SJSA1 (cell line): Measurements from ENCODE around the gene ZNF467. TPM values are rescaled to one million over a fixed set of nuclear protein-coding genes. Genes with fewer than 3 reads are reported as not detected.

Source experiments
- DNase-seq, 2 experiments: peaks; one replicate each; pipeline ENCODE4 v3.0.0-alpha.2; 2015 to 2020; ENCODE audit warnings: low spot score in 2 of 2, low read depth in 1 of 2
- H3K27ac ChIP-seq: fragments of 250-450 bp; sonication (Bioruptor Pico); 2 replicates; pipeline ENCODE4 v1.5.1; 2020; ENCODE audit warnings: mild to moderate bottlenecking, moderate library complexity
- H3K27me3 ChIP-seq: fragments of 250-450 bp; sonication (Bioruptor Pico); replicated peaks from 2 replicates; pipeline ENCODE4 v1.5.1; 2020; ENCODE audit warnings: mild to moderate bottlenecking, moderate library complexity
- H3K36me3 ChIP-seq: fragments of 250-450 bp; sonication (Bioruptor Pico); 2 replicates; pipeline ENCODE4 v1.5.1; 2020; ENCODE audit warnings: mild to moderate bottlenecking
- H3K4me1 ChIP-seq: fragments of 250-450 bp; sonication (Bioruptor Pico); replicated peaks from 2 replicates; pipeline ENCODE4 v1.6.1; 2021; ENCODE audit warnings: mild to moderate bottlenecking
- H3K4me3 ChIP-seq: fragments of 250-450 bp; sonication (Bioruptor Pico); 2 replicates; pipeline ENCODE4 v1.5.1; 2020; ENCODE audit warnings: mild to moderate bottlenecking
- H3K9me3 ChIP-seq: fragments of 250-450 bp; sonication (Bioruptor Pico); replicated peaks from 2 replicates; pipeline ENCODE4 v1.5.1; 2020; ENCODE audit warnings: mild to moderate bottlenecking
- total RNA-seq: library from RNA; depleted of rRNA; stranded (reverse); fragments of >200 nt; shearing (Covaris generic); gene quantifications from 2 replicates; pipeline ENCODE4 v1.2.3, GENCODE V29; 2014

ZNF467 gene
- total RNA-seq, 1 experiment from 2014 or later, result not detected

DNA sequence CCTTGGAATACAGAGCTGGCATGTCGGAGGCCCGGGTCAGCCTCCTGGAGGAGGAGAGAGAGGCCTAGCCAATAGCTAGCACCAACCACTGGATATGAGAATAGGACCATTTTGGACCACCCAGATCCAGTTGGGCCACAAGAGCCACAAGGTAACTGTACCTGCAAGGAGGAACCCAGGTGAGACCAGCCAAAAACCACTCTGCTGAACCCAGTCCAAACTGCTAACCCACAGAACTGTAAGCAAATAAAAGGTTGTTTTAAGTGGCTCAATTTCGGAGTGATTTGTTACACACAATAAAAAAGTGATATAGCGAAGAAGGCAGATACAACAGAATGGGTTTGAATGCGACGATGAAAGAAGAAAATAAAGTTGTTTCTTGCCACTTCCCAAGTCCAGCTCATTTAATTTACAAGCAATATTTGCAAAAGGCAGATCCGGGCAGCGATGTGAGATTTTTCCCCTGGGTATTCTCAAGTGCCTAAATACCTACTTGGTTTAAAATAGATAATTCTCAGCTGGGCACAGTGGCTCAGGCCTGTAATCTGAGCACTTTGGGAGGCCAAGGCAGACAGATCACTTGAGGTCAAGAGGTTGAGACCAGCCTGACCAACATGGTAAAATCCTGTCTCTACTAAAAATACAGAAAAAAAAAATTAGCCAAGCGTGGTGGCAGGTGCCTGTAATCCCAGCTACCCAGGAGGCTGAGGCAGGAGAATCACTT is 23.1 kb downstream of the ZNF467 start:
- H3K27me3 ChIP-seq, result no peaks in the 10 kb centered on the region; the same call in none of the 2 replicates
- no peak for DNase-seq
- no peak overlapping the region for H3K27ac ChIP-seq
- no peaks in the 10 kb centered on the region for H3K9me3 ChIP-seq
- H3K4me3 ChIP-seq, result no peak overlapping the region
- H3K4me1 ChIP-seq, result no peaks in the 10 kb centered on the region
- H3K36me3 ChIP-seq, result no peaks in the 10 kb centered on the region

DNA sequence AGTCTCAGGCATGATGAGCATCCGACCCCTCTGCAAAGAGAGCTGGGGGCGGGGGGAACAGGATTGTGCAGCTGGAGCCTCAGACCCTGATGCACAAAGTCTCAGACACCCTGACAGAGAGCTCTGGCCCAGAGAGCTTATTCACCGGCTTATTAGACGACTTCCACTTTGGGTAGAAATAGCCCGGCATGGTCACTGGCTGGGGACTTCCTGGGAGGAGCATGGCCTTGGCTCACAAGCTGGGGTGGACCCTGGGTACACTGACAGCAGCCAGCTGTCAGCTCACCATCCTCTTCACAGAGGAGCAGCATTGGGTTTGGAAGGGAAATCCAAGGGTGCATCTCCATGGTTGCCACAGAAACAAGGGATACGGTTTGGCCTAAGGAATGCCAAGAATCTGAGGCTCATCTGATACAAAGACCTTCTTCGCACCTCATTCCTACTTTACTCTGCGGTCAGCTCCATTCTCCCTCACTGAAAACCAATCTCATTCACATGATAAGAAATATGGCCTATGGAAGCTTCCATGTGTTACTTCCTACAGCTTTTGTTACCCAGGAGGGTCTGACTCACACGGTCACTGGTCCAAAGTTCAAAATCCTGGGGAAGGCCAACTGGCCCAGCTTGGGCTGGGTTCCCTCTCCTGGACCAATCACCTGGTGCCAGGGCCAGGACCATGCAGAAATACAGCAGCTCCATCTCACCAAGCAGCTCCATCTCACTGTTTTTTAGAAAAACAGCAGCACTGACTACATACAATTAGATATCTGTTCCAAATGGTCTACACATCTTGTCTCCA is 25.1 kb downstream of the ZNF467 start:
- peaks cover 9% of the 10 kb centered on the region for H3K27me3 ChIP-seq
- H3K4me1 ChIP-seq, result no peaks in the 10 kb centered on the region
- no peak overlapping the region for H3K27ac ChIP-seq
- H3K9me3 ChIP-seq, result no peaks in the 10 kb centered on the region
- H3K36me3 ChIP-seq, result no peaks in the 10 kb centered on the region
- H3K4me3 ChIP-seq, result no peak overlapping the region
- DNase-seq, result no peak

DNA sequence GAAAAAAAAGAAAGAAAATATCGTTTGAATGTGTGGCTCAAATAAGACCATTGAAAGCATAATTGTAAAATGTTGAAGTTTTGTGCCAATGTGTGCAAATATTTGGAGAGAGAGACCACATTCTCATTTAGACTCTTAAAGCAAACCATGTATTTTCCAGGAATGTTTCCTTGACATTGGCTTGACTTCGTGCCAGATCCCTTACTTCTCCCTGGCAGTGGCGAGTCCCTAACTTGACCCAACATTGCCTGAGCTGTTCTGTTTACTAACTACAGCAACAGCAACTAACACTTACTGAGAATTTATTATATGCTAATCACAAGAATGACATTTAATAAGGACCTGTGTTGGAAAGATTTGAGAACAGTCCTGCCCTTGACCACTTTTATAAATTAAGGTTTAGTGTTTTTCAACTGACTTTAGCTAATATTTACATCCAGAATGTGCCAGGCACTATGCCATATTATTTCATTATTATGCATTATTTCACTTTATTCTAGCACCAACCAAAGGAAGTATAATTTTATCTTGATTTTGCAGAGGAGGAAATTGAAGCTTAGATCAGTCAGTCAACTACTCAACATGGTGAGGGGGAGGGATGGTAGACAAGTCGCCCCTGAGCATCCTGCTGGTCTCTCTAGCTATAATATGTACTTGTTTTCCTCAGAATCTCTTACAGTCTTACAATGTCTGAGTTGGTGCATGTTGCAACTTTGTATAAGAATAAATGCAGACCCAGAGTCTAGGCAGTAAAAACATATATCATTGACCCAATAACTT is 29.7 kb downstream of the ZNF467 start:
- no peak for DNase-seq
- no peaks in the 10 kb centered on the region for H3K9me3 ChIP-seq
- H3K4me1 ChIP-seq, result 0 out of 2 replicates have a peak, but pooled peaks cover 4% of the 10 kb centered on the region

DNA sequence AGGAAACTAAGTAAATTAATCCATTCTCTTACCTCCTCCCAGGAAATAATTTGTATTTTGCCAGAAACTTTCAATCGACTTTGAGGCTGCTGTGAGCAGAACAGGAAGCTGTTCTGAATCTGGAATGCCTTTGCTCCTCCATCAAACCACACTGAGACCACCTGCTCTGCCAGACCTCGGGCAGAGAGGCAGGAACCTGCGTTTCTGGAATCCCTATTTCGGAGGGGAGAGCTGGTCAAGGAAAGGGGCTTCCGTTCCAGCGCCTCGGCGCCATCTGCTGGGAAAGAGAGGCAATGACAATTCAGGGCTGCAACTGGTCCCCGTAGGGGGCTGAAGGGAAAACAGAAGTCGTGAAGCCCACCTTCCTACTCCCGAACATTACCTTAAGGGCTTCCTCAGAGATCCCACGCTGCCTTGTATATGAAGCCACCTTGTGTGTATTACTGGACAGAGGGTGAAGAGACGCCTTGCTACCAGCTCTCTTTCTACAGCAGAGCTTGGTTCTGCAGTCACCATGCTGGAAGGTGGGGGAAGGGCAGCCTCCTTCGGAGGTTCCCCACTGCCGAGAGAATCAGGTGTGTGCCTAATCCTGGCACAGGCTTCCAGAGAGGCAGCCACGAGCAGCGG is 31.2 kb downstream of the ZNF467 start:
- DNase-seq, result peak; percentile 59 to 60
- H3K9me3 ChIP-seq, result no peaks in the 10 kb centered on the region
- peaks cover 28% of the 10 kb centered on the region for H3K27me3 ChIP-seq
- no peaks in the 10 kb centered on the region for H3K36me3 ChIP-seq
- H3K4me3 ChIP-seq, result no peak overlapping the region
- H3K4me1 ChIP-seq, result 0 out of 2 replicates have a peak, but pooled peaks cover 4% of the 10 kb centered on the region
- no peak overlapping the region for H3K27ac ChIP-seq

More for the DNA sequence above, 29.7 kb downstream of the ZNF467 start:
- Histone ChIP-seq H3K36me3 (no peaks in the 10 kb centered on the region), H3K27me3 (peaks cover 23% of the 10 kb centered on the region), H3K27ac (no peak overlapping the region), H3K4me3 (no peak overlapping the region)

DNA sequence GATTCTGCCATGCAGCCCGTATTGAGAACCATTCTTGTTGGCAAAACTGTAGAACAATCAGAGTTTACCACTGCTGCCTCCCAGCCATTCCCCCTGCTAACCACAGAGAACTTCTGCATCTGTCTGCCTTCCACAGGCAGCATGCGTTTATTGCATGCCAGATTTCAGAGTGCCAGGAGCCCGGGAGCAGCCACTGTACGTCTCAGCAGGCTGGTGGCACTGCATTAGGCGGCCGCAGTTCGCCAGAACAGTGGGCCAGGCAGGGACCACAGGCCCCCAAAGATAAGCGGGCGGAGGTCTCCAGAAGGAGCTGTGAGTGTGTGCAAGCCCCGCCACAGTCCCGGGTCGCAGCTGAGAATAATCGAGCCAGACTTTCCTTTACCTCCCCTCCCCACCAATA is 31.8 kb downstream of the ZNF467 start:
- no peaks in the 10 kb centered on the region for H3K9me3 ChIP-seq
- no peak for DNase-seq
- peaks cover 32% of the 10 kb centered on the region for H3K27me3 ChIP-seq
- H3K4me1 ChIP-seq, result 0 out of 2 replicates have a peak, but pooled peaks cover 4% of the 10 kb centered on the region
- no peak overlapping the region for H3K27ac ChIP-seq
- H3K36me3 ChIP-seq, result no peaks in the 10 kb centered on the region
- H3K4me3 ChIP-seq, result no peak overlapping the region

DNA sequence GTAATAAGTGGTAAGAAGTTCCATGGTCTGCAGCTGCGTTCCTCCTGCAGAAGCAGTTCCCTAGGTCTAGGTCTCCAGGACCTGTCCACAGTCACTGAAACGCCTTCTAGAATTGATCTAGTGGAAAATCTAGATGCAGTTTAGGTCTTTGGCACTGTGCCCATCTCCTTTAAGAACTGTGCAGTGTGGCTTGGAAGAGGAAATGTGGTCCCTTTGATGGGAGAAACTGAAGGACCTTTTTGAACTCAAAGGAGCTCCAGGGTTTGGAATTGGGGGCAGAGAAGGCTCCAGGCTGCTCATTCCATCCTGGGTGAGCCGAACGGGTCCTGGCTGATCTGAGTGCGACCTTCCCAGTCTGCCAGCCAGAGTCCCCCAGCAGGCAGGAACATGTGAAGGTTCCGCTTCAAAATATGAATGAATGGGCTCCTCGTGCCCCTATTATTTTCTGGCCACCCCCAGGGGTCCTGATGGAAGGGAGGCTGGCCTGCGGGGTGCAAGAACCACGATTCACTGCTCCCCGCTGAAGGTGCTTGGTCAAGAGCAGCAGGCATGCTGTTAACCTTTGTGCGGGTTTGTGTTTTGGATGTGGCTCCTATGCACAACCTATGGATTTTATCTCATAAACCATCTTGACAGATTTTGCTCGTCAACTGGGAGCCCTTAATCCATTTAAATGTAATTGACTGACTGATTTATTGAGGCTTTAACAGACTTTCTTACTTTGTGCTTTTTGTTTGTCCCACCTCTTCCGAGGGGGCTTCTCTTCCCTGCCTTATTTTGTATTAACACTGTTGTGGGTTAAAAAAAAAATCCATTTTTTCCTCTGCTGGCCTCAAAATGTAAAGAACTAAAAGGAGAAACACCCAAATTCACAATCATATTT is 36.7 kb downstream of the ZNF467 start:
- H3K27me3 ChIP-seq, result peaks cover 19% of the 10 kb centered on the region
- H3K4me3 ChIP-seq, result no peak overlapping the region
- 0 out of 2 replicates have a peak, but pooled peaks cover under 1% of the 10 kb centered on the region for H3K4me1 ChIP-seq
- no peak for DNase-seq
- no peak overlapping the region for H3K27ac ChIP-seq
- H3K9me3 ChIP-seq, result no peaks in the 10 kb centered on the region
- H3K36me3 ChIP-seq, result no peaks in the 10 kb centered on the region

DNA sequence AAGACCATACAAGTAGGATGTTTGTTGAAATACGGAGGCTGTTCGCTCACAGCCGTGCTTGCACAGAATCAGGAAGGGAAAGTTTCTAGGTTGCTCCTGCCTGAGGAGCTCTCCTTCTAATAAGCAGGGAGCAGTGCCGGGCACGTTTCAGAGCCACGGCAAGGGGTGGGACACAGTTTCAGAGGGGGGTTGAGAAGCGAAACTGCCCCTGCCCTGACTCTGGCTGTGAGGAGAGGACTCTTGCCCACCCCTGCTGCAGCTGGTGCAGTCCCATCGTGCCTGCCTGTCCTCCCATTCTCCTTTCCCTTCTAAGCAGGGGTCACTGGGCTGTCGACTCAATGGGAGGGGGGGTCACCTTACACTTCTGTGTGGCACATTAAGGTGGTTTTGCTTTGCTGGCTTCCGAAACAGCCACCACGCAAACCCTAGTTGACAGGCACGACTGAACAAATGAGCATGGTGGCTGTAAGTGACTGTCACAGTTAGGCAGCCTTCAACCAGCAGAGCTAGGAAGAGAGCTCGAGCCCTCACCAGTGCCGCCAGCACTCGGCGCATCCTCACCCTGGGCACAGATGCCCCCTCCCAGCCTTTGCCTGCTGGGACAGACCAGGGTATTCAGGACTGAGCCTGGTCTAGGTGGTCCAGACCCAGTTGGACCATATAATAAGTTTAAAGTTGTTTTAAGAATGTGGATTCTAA is 37.5 kb downstream of the ZNF467 start:
- Histone ChIP-seq H3K4me3 (no peak overlapping the region), H3K36me3 (no peaks in the 10 kb centered on the region), H3K27me3 (peaks cover 13% of the 10 kb centered on the region), H3K4me1 (no peaks in the 10 kb centered on the region), H3K9me3 (no peaks in the 10 kb centered on the region), H3K27ac (no peak overlapping the region)
- no peak for DNase-seq

DNA sequence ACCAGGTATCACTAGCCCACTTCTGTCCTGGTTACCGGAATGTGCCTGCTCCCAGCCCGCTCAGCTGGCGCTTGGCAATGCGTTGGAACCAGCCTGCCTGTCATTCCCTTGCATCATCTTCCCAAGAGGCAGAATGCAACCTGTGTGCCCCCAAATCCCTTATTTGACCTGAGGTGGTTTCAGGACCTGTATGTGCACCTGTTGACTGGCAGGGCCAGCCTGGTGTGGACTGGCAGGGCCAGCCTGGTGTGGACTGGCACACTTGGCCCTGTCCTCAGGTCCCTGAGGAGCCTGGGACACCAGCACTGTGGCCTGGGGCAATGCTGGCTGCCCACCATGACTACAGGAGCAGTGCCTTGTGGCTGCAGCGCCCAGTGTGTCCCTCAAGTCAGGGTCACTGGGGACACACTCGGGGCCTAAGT is 38.2 kb downstream of the ZNF467 start:
- Histone ChIP-seq H3K27me3 (peaks cover 13% of the 10 kb centered on the region), H3K27ac (no peak overlapping the region), H3K36me3 (no peaks in the 10 kb centered on the region), H3K4me1 (no peaks in the 10 kb centered on the region), H3K9me3 (no peaks in the 10 kb centered on the region), H3K4me3 (no peak overlapping the region)
- DNase-seq, result no peak

DNA sequence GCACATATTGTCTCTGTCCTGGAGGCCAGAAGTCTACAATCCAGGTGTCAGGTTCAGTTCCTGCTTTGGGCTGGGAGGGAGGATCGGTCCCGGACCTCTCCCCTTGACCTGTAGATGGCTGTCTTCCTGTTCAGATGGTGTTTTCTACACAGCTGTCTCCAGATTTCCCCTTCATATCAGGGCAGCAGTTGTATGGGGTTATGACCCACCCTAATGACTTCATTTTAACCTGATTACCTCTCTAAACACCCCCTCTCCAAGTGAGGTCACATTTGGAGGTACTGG is 38.7 kb downstream of the ZNF467 start:
- Histone ChIP-seq H3K4me3 (no peak overlapping the region), H3K27ac (no peak overlapping the region), H3K4me1 (no peaks in the 10 kb centered on the region), H3K27me3 (peaks cover 13% of the 10 kb centered on the region), H3K9me3 (no peaks in the 10 kb centered on the region), H3K36me3 (no peaks in the 10 kb centered on the region)
- no peak for DNase-seq

DNA sequence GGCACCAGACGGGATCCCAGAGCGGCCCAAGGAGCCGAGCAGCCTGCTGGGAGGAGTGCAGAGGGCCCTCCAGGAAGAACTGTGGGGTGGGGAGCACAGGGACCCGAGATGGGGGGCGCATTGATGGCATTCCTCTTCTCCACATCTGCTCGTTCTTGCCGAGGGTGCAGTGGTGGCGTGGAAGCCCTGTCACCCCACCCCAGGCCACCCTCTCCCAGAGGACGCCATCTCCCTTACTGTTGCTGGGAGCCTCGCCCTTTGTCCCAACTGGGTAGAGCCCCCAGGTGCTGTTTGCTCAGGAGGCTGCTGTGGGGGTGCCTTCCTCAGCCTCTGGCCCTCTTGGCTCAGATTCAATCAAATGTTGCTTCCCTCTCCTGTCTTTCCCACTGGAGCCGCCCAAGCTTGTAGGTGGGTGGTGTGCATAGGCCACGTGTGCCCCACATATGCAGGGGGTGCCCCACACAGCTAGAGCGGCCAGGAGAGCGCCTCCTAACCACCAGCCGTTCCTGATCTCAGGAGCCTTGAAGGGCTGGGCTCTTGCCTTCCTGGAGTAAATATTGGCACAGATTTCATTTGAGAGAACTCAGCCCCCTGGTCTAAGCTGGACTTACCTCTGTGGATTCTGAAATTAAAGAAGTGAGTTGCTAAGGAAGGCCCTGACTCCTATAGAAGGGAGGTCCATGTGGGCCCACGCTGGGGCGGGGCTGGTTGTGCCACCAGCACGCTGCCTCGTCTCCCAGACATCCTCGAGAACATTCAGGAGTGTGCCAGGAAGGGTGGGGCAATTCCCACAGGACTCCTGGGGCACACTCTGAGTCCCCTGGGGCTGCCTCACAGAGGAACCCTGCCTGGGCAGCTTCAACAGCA is 39.2 kb downstream of the ZNF467 start:
- Histone ChIP-seq H3K27me3 (peaks cover 9% of the 10 kb centered on the region), H3K4me3 (no peak overlapping the region), H3K27ac (no peak overlapping the region), H3K36me3 (no peaks in the 10 kb centered on the region), H3K9me3 (no peaks in the 10 kb centered on the region), H3K4me1 (no peaks in the 10 kb centered on the region)
- DNase-seq, result no peak

DNA sequence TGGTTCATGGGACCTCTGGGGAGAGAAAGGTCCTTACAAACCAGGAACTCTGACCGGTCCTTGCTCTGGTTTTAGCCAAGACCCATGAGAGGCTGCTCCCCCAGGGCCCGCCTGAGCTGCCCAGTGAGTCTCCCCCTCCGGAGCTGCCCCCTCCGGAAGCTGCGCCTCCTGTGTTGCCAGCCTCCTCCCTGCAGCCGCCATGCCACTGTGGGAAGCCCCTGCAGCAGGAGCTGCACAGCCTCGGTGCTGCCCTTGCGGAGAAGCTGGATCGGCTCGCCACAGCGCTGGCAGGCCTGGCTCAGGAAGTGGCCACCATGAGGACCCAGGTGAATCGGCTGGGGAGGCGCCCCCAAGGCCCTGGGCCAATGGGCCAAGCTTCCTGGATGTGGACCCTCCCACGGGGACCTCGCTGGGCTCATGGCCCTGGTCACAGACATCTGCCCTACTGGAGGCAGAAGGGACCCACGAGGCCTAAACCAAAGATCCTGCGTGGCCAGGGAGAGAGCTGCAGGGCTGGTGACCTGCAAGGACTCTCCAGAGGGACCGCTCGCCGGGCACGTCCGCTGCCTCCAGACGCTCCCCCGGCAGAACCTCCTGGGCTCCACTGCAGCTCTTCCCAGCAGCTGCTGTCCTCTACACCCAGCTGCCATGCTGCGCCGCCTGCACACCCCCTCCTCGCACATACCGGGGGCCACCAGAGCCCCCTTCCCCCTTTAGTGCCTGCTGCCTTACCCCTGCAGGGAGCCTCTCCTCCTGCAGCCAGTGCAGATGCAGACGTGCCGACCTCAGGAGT is 40.1 kb downstream of the ZNF467 start:
- no peak for DNase-seq
- Histone ChIP-seq H3K4me3 (no peak overlapping the region), H3K36me3 (0 out of 2 replicates have a peak, but pooled peaks cover 4% of the 10 kb centered on the region), H3K27ac (no peak overlapping the region), H3K4me1 (no peaks in the 10 kb centered on the region), H3K27me3 (peaks cover 9% of the 10 kb centered on the region), H3K9me3 (no peaks in the 10 kb centered on the region)
